Cardiac fibroblast (primary cell): ENCODE results near the gene TMEM38B.

Source experiments
- DNase-seq, 2 donors: peaks; one replicate each; pipeline versions ENCODE4 v3.0.0 to v3.0.0-alpha.2; 2010; ENCODE audit warnings: low read depth in 2 of 2
- H3K4me3 ChIP-seq, 2 donors: replicated peaks in 1 of 2; 1 replicate in 1 of 2; 2 replicates in 1 of 2; pipeline ENCODE4 v1.5.1; 2011; ENCODE audit warnings: low read depth in 2 of 2, low read length in 2 of 2, mild to moderate bottlenecking in 2 of 2, moderate library complexity in 1 of 2
- CTCF ChIP-seq: IDR thresholded peaks from one replicate; pipeline ENCODE4 v1.5.1; 2011; ENCODE audit warnings: low read depth, mild to moderate bottlenecking, low read length, inconsistent platforms

The TMEM38B gene

GRCh38 chr9:105681313-105681712 is 13.0 kb upstream of the TMEM38B start:
- DNase-seq = no peak
- no peak for TF ChIP-seq CTCF
- H3K4me3 ChIP-seq = no peak overlapping the region

- no peak overlapping the region for H3K4me3 ChIP-seq
- DNase-seq = peak; percentile 27 to 78
- TF ChIP-seq CTCF = no peak
Observed at GRCh38 chr9:105681724-105682123, 12.6 kb upstream of the TMEM38B start.

- no peak for DNase-seq
- no peak for TF ChIP-seq CTCF
- H3K4me3 ChIP-seq = no peak overlapping the region
Observed at GRCh38 chr9:105683688-105684275, 10.6 kb upstream of the TMEM38B start.

- no peak overlapping the region for H3K4me3 ChIP-seq
- DNase-seq = no peak
- TF ChIP-seq CTCF = no peak
Observed at GRCh38 chr9:105686936-105687335, 7.4 kb upstream of the TMEM38B start.

DNA sequence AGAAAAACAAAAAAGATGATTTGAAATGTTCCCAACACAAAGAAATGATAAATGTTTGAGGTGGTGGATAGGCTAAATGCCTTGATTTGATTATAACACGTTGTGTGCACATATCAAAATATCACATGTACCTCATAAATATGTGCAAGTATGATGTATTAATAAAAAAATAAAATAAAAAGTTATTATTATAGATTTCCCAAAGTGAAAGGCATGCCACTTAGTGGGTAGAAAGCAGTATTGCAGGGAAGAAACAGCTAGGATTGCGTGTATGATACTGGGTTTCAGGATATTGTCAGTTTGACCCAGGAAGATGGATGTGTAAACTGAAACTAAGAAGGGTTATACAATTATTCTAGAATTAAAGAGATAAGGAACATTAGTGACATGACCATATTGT is 3.6 kb upstream of the TMEM38B start:
- no peak overlapping the region for H3K4me3 ChIP-seq
- TF ChIP-seq CTCF = peak; percentile 65
- peak; percentile 42 for DNase-seq

DNA sequence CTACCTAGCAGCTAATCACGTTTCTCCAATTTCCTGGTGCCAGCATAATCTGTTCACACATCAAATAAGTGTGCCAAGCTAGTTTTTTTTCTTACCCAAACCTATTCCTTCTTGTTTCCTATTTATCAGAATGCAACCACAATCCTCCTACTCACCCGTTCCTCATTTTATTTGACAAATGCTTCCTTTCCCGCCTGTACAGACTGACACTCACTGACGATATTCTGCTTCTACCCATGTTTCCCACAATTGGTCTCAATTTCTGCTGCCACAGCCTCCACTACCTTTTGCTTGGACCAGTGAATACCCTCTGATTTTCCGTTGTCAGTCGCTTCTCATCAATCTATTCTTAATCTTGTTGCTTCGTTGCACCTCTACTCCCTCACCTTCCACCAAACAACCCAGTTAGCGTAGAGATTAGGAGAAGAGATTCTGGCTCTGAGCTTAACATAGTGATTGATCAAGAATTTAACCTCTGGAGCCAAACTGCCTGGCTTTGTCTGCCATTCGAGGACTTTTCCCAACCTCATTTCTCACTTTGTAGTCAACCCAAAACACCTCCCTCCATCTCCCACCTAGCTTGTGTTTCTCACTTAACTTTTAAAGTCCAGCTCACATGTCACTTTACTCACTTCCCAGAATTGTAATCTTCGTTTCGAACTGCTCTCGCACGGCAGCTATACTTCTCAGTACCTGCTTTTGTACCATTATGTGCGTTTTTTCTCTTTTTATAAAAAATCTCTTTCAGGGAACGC is 729 bp upstream of the TMEM38B start:
- DNase-seq = no peak
- no peak for TF ChIP-seq CTCF
- H3K4me3 ChIP-seq = peak overlapping the region; percentile 47 to 78
